ENCODE measurements around the gene PRAF2. TPM values are rescaled to one million over a fixed set of nuclear protein-coding genes. Genes with fewer than 3 reads are reported as not detected.

Gene PRAF2
- total and polyA plus RNA-seq, 9 of the 15 experiments (the other 6 are each of a cell fraction or from before 2014, with no cell fraction given): 0.24 to 5.7 (median 2.0) TPM

DNA sequence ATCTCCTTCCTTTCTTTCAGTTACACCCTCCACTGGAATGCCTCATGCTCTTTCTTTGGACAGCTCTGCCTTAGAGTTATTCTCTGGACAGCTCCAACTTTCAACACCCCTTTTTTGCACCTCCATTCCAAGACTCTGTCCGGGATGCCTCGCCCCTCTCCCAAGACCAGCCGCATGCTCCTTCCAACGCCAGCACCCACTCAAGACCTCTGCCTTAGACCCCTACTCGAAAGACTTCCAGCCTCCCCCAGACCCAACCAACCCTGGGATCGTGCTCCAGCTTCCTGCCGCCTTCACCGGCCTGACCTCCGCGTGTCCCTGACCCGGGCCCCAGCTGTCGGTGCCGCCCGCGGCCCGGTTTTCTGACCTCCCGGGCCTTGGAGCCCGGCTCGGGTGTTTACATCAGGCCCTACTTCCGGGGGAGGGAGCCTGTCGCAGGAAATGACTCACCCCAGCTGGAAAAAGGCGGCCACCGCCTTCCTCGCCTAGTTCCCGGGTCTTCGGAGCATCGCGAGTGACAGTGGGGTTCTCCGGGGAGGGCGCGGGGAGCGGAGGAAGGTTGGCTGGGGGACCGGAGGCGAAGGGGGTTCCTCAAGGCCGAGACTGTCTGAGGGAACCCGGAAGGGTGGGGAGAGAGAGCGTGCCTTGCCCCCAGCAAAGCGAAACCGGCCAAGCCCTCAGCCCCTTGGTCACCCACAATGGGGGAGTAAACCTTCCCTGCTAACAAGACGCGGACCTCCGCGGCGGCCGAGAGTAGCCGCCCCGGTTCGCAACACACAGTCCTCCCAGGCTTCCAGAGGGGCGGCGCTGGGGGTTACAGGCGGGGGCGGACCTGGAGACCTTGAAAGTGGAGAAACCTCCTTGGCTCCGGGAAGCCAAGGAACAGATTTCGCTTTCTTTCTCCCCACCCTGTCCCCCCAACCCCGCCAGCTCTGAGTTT, 6.0 kb upstream of the PRAF2 start, which contains the start of gene WDR45 (continued):
- TF ChIP-seq, protein P1, sequence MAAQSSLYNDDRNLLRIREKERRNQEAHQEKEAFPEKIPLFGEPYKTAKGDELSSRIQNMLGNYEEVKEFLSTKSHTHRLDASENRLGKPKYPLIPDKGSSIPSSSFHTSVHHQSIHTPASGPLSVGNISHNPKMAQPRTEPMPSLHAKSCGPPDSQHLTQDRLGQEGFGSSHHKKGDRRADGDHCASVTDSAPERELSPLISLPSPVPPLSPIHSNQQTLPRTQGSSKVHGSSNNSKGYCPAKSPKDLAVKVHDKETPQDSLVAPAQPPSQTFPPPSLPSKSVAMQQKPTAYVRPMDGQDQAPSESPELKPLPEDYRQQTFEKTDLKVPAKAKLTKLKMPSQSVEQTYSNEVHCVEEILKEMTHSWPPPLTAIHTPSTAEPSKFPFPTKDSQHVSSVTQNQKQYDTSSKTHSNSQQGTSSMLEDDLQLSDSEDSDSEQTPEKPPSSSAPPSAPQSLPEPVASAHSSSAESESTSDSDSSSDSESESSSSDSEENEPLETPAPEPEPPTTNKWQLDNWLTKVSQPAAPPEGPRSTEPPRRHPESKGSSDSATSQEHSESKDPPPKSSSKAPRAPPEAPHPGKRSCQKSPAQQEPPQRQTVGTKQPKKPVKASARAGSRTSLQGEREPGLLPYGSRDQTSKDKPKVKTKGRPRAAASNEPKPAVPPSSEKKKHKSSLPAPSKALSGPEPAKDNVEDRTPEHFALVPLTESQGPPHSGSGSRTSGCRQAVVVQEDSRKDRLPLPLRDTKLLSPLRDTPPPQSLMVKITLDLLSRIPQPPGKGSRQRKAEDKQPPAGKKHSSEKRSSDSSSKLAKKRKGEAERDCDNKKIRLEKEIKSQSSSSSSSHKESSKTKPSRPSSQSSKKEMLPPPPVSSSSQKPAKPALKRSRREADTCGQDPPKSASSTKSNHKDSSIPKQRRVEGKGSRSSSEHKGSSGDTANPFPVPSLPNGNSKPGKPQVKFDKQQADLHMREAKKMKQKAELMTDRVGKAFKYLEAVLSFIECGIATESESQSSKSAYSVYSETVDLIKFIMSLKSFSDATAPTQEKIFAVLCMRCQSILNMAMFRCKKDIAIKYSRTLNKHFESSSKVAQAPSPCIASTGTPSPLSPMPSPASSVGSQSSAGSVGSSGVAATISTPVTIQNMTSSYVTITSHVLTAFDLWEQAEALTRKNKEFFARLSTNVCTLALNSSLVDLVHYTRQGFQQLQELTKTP (IDR thresholded peaks at IDR 0.05; ENCODE audit: low read depth in 1 of 2, partially characterized antibody in 2 of 2): peak in 1 of 2 experiments; percentile 25
- TF ChIP-seq ESRRA (IDR thresholded peaks at IDR 0.05; ENCODE audit: borderline replicate concordance, low read depth) (peak; percentile 42; the same call in 1 of the 2 replicates), RBBP5 (IDR thresholded peaks at IDR 0.05; ENCODE audit: borderline replicate concordance, insufficient read depth, low read length, poor library complexity, severe bottlenecking) (peak; percentile 73), PCBP1 (IDR thresholded peaks at IDR 0.05; ENCODE audit: low read depth, low read length, poor library complexity, severe bottlenecking) (peak; percentile 62), NR4A1 (CRISPR knock-in tag; IDR thresholded peaks at IDR 0.05) (no peak), NR4A1 (tag; IDR thresholded peaks at IDR 0.05) (peak; percentile 59; the same call in 1 of the 2 replicates), ELF2 (CRISPR knock-in tag; IDR thresholded peaks at IDR 0.05) (peak; percentile 76), HNRNPK (IDR thresholded peaks at IDR 0.05; ENCODE audit: low read depth, low read length, poor library complexity, severe bottlenecking) (no peak), ZNF384 (IDR thresholded peaks at IDR 0.05; ENCODE audit: low read depth, low read length) (0 out of 2 replicates have a peak, but pooled peaks have one; percentile 8), ATF1 (CRISPR knock-in tag; IDR thresholded peaks at IDR 0.05) (no peak), ATF1 (tag; IDR thresholded peaks at IDR 0.05) (peak; percentile 86), KDM5B (IDR thresholded peaks at IDR 0.05; ENCODE audit: insufficient replicate concordance, low read depth, low read length) (peak; percentile 58)
- TF ChIP-seq, protein P2, sequence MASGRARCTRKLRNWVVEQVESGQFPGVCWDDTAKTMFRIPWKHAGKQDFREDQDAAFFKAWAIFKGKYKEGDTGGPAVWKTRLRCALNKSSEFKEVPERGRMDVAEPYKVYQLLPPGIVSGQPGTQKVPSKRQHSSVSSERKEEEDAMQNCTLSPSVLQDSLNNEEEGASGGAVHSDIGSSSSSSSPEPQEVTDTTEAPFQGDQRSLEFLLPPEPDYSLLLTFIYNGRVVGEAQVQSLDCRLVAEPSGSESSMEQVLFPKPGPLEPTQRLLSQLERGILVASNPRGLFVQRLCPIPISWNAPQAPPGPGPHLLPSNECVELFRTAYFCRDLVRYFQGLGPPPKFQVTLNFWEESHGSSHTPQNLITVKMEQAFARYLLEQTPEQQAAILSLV (tag; IDR thresholded peaks at IDR 0.05): no peak
